NOMO-1 (cell line): ENCODE data around the gene CLEC17A.
A peak's percentile ranks its signal among the peaks of the same experiment; 100 is the strongest.

Experiments
- DNase-seq, 2 experiments: peaks; one replicate each; lab custom pipeline; 2025; ENCODE audit not compliant: unreplicated experiment in 2 of 2; lab: John Stamatoyannopoulos, UW

The CLEC17A gene

GRCh38 chr19:14639536-14640277 is 56.8 kb downstream of the CLEC17A start:
- DNase-seq = no peak

DNA sequence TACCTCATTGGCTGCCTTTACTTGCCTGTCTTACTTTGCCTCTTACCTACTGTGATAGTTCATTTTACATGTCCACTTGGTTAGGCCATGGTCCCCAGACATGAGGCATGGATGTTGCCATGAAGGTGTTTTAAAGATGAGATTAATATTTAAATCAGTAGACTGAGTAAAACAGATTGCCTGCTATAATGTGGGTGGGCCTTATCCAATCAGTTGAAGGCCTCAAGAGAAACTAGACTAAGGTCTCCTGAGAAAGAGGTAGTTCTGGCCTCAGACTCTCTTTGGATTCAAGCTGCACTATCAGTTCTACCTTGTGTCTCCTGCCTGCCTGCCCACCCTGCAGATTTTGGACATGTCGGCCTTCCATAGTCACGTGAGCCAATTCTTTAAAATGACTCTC is 65.6 kb downstream of the CLEC17A start:
- no peak for DNase-seq

GRCh38 chr19:14649020-14649419 is 66.1 kb downstream of the CLEC17A start:
- DNase-seq = no peak

DNA sequence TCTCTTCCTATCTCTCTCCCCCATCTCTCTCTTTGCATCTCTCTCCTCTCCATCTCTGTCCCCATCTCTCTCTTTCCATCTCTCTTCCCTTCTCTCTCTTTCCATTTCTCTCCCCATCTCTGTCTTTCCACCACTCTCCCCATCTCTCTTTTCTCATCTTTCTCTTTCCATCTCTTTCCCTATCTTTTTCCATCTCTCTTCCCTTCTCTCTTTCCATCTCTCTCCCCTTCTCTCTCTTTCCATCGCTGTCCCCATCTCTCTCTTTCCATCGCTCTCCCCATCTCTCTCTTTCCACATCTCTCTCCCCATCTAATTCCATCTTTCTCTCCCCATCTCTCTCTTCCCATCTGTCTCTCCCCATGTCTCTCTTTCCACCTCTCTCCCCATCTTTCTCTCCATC is 67.3 kb downstream of the CLEC17A start:
- DNase-seq = no peak

DNA sequence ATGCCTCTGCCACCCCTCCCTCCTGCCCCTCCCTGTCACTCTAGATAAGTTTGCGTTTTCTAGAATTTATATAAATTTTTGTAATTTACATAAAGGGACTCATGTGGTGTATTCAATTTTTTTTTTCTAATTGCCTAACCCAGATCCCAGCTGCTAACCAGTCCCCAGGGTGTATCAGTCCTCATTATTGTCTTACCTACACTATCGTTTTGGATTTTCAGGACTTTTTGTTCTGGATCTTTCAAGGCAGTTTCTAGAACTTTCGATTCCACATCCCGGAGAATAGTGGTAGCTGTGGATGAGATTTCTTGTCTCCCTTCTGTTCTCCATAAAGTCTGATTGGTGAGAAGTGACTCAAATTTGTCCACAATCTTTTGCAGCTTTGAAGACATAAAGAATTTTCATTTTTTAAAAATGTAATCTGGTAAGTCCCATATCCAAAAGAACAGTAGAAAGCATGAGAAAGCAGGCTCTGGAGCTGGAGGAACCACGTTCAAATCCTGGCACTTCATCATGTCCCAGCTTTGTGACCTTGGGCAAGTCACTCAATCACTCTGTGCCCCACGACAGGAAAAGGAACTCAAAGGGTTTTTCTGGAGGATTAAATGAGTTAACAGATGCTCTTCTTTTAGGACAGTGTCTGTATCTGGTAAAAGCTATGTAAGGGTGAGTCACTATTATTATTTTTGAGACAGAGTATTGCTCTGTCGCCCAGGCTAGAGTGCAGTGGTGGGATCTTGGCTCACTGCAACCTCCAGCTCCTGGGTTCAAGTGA is 72.1 kb downstream of the CLEC17A start:
- DNase-seq = no peak

GRCh38 chr19:14655726-14656125 is 72.8 kb downstream of the CLEC17A start:
- DNase-seq = peak in 1 of 2 experiments; percentile 3

- no peak for DNase-seq
These were observed 77.1 kb downstream of the CLEC17A start for GRCh38 chr19:14659874-14660489.

DNA sequence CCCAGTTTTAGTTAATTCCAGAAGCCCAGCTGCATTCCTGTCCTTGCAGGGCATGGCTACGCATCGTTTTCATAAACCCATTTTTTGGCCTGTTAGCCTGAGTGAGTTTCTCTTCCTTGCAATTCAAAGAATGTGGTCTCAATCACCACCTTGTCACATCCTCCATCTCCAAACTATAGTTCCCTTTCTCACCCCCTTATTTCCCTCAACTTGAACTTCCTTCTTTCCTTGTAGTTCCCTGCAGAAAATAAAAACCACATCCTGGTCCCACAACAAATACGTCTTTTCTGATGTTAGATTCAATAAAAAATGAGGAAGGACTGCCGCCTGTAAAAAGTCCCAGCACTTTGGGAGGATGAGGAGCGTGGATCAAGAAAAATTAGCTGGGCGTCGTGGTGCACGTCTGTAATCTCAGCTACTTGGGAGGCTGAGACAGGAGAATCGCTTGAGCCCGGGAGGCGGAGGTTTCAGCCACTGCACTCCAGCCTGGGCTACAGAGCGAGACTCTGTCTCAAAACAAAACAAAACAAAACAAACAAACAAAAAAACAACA is 78.6 kb downstream of the CLEC17A start:
- peak; percentile 29 to 44 for DNase-seq
